ENCODE data around the gene ANO3. TPM values are rescaled to one million over a fixed set of nuclear protein-coding genes. Genes with fewer than 3 reads are reported as not detected.

ANO3 gene
- total RNA-seq, 2 experiments from 2014 or later, result not detected

- intact Hi-C loops (cut with DNase I, micrococcal nuclease), result no loop called here
- Mint-ChIP-seq H3K27me3 (no peaks in the 10 kb centered on the region), H3K27ac (no peak overlapping the region), H3K4me3 (no peak overlapping the region), H3K4me1 (no peaks in the 10 kb centered on the region), H3K9me3 (ENCODE audit: low read depth) (no peaks in the 10 kb centered on the region), H3K36me3 (ENCODE audit: low read depth) (no peaks in the 10 kb centered on the region)
- DNase-seq (no peak), ATAC-seq (no peak)
- ChIA-PET POLR2A (no interaction called here), CTCF (interaction anchor here (0.6 kb wide), 1 partner anchor 476 kb away, joined by 3 read pairs; no protein-coding TSS in a partner anchor)
Measured at GRCh38 chr11:26470992-26471391, 139.1 kb downstream of the ANO3 start.

GRCh38 chr11:26473216-26474194, 141.6 kb downstream of the ANO3 start:
- Mint-ChIP-seq H3K36me3 (ENCODE audit: low read depth) (no peaks in the 10 kb centered on the region), H3K4me3 (no peak overlapping the region), H3K9me3 (ENCODE audit: low read depth) (peaks cover 2% of the 10 kb centered on the region), H3K27ac (no peak overlapping the region), H3K4me1 (no peaks in the 10 kb centered on the region), H3K27me3 (no peaks in the 10 kb centered on the region)
- no peak for DNase-seq
- intact Hi-C loops (cut with DNase I, micrococcal nuclease), result no loop called here
- ATAC-seq, result no peak
- ChIA-PET CTCF (interaction anchor here (0.6 kb wide), 1 partner anchor 64 kb away, joined by 3 read pairs; no protein-coding TSS in a partner anchor), POLR2A (no interaction called here)

GRCh38 chr11:26474401-26474800, 142.5 kb downstream of the ANO3 start:
- Mint-ChIP-seq H3K4me1 (no peaks in the 10 kb centered on the region), H3K4me3 (no peak overlapping the region), H3K36me3 (ENCODE audit: low read depth) (no peaks in the 10 kb centered on the region), H3K27ac (no peak overlapping the region), H3K9me3 (ENCODE audit: low read depth) (peaks cover 2% of the 10 kb centered on the region), H3K27me3 (no peaks in the 10 kb centered on the region)
- DNase-seq (no peak), ATAC-seq (no peak)
- intact Hi-C loops (cut with DNase I, micrococcal nuclease), result no loop called here
- CTCF ChIA-PET, result no interaction called here
- POLR2A ChIA-PET, result no interaction called here

GRCh38 chr11:26477396-26477795, 145.5 kb downstream of the ANO3 start:
- DNase-seq (no peak), ATAC-seq (no peak)
- Mint-ChIP-seq H3K4me1 (no peaks in the 10 kb centered on the region), H3K27me3 (no peaks in the 10 kb centered on the region), H3K27ac (no peak overlapping the region), H3K36me3 (ENCODE audit: low read depth) (no peaks in the 10 kb centered on the region), H3K9me3 (ENCODE audit: low read depth) (peaks cover 3% of the 10 kb centered on the region), H3K4me3 (no peak overlapping the region)
- POLR2A ChIA-PET, result no interaction called here
- intact Hi-C loops (cut with DNase I, micrococcal nuclease), result no loop called here
- CTCF ChIA-PET, result no interaction called here

GRCh38 chr11:26478710-26479109, 146.8 kb downstream of the ANO3 start:
- ATAC-seq, result no peak
- H3K27ac Mint-ChIP-seq, result no peak overlapping the region
- no peaks in the 10 kb centered on the region for H3K36me3 Mint-ChIP-seq (ENCODE audit: low read depth)
- ChIA-PET POLR2A (no interaction called here), CTCF (interaction anchor here (1.0 kb wide), 1 partner anchor 11 kb away, joined by 3 read pairs; no protein-coding TSS in a partner anchor)
- no peak for DNase-seq
- H3K4me3 Mint-ChIP-seq, result no peak overlapping the region
- intact Hi-C loops (cut with DNase I, micrococcal nuclease), result no loop called here
- peaks cover 7% of the 10 kb centered on the region for H3K9me3 Mint-ChIP-seq (ENCODE audit: low read depth)
- H3K27me3 Mint-ChIP-seq, result no peaks in the 10 kb centered on the region
- no peaks in the 10 kb centered on the region for H3K4me1 Mint-ChIP-seq

GRCh38 chr11:26480041-26480440, 148.1 kb downstream of the ANO3 start:
- Mint-ChIP-seq H3K4me1 (no peaks in the 10 kb centered on the region), H3K27me3 (no peaks in the 10 kb centered on the region), H3K4me3 (no peak overlapping the region), H3K9me3 (ENCODE audit: low read depth) (peaks cover 10% of the 10 kb centered on the region), H3K36me3 (ENCODE audit: low read depth) (no peaks in the 10 kb centered on the region), H3K27ac (no peak overlapping the region)
- ChIA-PET POLR2A (no interaction called here), CTCF (no interaction called here)
- intact Hi-C loops (cut with DNase I, micrococcal nuclease), result no loop called here
- ATAC-seq, result no peak
- DNase-seq, result no peak

- POLR2A ChIA-PET, result no interaction called here
- ATAC-seq, result no peak
- H3K4me1 Mint-ChIP-seq, result no peaks in the 10 kb centered on the region
- H3K36me3 Mint-ChIP-seq (ENCODE audit: low read depth), result no peaks in the 10 kb centered on the region
- H3K4me3 Mint-ChIP-seq, result no peak overlapping the region
- H3K27ac Mint-ChIP-seq, result no peak overlapping the region
- H3K27me3 Mint-ChIP-seq, result no peaks in the 10 kb centered on the region
- DNase-seq, result no peak
- intact Hi-C loops (cut with DNase I, micrococcal nuclease), result no loop called here
- H3K9me3 Mint-ChIP-seq (ENCODE audit: low read depth), result peaks cover 18% of the 10 kb centered on the region
- CTCF ChIA-PET, result no interaction called here
Measured at GRCh38 chr11:26483108-26483507, 151.2 kb downstream of the ANO3 start.

- H3K27ac Mint-ChIP-seq, result no peak overlapping the region
- peaks cover 13% of the 10 kb centered on the region for H3K9me3 Mint-ChIP-seq (ENCODE audit: low read depth)
- no peaks in the 10 kb centered on the region for H3K27me3 Mint-ChIP-seq
- ChIA-PET CTCF (no interaction called here), POLR2A (no interaction called here)
- ATAC-seq (no peak), DNase-seq (no peak)
- no peaks in the 10 kb centered on the region for H3K4me1 Mint-ChIP-seq
- H3K36me3 Mint-ChIP-seq (ENCODE audit: low read depth), result no peaks in the 10 kb centered on the region
- H3K4me3 Mint-ChIP-seq, result no peak overlapping the region
- intact Hi-C loops (cut with DNase I, micrococcal nuclease), result no loop called here
Measured at GRCh38 chr11:26490546-26490945, 158.6 kb downstream of the ANO3 start.

GRCh38 chr11:26493616-26494015, 161.7 kb downstream of the ANO3 start:
- no peaks in the 10 kb centered on the region for H3K27me3 Mint-ChIP-seq
- ChIA-PET CTCF (no interaction called here), POLR2A (no interaction called here)
- H3K27ac Mint-ChIP-seq, result no peak overlapping the region
- H3K4me1 Mint-ChIP-seq, result no peaks in the 10 kb centered on the region
- intact Hi-C loops (cut with DNase I, micrococcal nuclease), result no loop called here
- H3K9me3 Mint-ChIP-seq (ENCODE audit: low read depth), result peaks cover 5% of the 10 kb centered on the region
- DNase-seq, result no peak
- no peak overlapping the region for H3K4me3 Mint-ChIP-seq
- no peak for ATAC-seq
- no peaks in the 10 kb centered on the region for H3K36me3 Mint-ChIP-seq (ENCODE audit: low read depth)

- Mint-ChIP-seq H3K36me3 (ENCODE audit: low read depth) (no peaks in the 10 kb centered on the region), H3K4me1 (no peaks in the 10 kb centered on the region), H3K27ac (no peak overlapping the region), H3K4me3 (no peak overlapping the region), H3K27me3 (no peaks in the 10 kb centered on the region), H3K9me3 (ENCODE audit: low read depth) (peaks cover 4% of the 10 kb centered on the region)
- no peak for ATAC-seq
- ChIA-PET CTCF (interaction anchor here (1.0 kb wide), 1 partner anchor 16 kb away, joined by 3 read pairs; no protein-coding TSS in a partner anchor), POLR2A (no interaction called here)
- DNase-seq, result no peak
- intact Hi-C loops (cut with DNase I, micrococcal nuclease), result no loop called here
Measured at GRCh38 chr11:26507229-26507628, 175.3 kb downstream of the ANO3 start.

- Mint-ChIP-seq H3K36me3 (ENCODE audit: low read depth) (no peaks in the 10 kb centered on the region), H3K4me3 (no peak overlapping the region), H3K9me3 (ENCODE audit: low read depth) (peaks cover 2% of the 10 kb centered on the region), H3K27me3 (no peaks in the 10 kb centered on the region), H3K4me1 (no peaks in the 10 kb centered on the region), H3K27ac (no peak overlapping the region)
- ATAC-seq (no peak), DNase-seq (no peak)
- ChIA-PET POLR2A (no interaction called here), CTCF (no interaction called here)
- intact Hi-C loops (cut with DNase I, micrococcal nuclease), result no loop called here
Measured at GRCh38 chr11:26510164-26510563, 178.2 kb downstream of the ANO3 start.

- Mint-ChIP-seq H3K27ac (no peak overlapping the region), H3K4me3 (no peak overlapping the region), H3K27me3 (no peaks in the 10 kb centered on the region), H3K36me3 (ENCODE audit: low read depth) (no peaks in the 10 kb centered on the region), H3K9me3 (ENCODE audit: low read depth) (peaks cover 2% of the 10 kb centered on the region), H3K4me1 (no peaks in the 10 kb centered on the region)
- POLR2A ChIA-PET, result no interaction called here
- no peak for ATAC-seq
- intact Hi-C loops (cut with DNase I, micrococcal nuclease), result no loop called here
- CTCF ChIA-PET, result no interaction called here
- DNase-seq, result no peak
Measured at GRCh38 chr11:26510756-26511155, 178.8 kb downstream of the ANO3 start.
